T-helper 1 cell treated with Interleukin-12 subunit alpha and Interleukin-12 subunit beta and Interleukin-4 antibody, amounts not matched to agents 30 μg/mL and 1 μg/mL, for 36 hours (primary cell): Measurements from ENCODE around the gene TBC1D9B.
"Not testable (repeated sequence)": the region's sequence is repeated elsewhere in the genome, so short reads cannot be mapped to it uniquely, and the experiment has no call there.

ENCODE experiments used
- H3K27ac Mint-ChIP-seq: one replicate; pipeline ENCODE4 v1.8.0; 2021; ENCODE audit warnings: mild to moderate bottlenecking, mixed read lengths
- H3K27me3 Mint-ChIP-seq: one replicate; pipeline ENCODE4 v1.8.0; 2021; ENCODE audit warnings: low read depth, mixed read lengths
- H3K36me3 Mint-ChIP-seq: one replicate; pipeline ENCODE4 v1.8.0; 2021; ENCODE audit warnings: low read depth, mixed read lengths
- H3K4me1 Mint-ChIP-seq: one replicate; pipeline ENCODE4 v1.8.0; 2021; ENCODE audit warnings: low read depth, mixed read lengths
- H3K4me3 Mint-ChIP-seq: one replicate; pipeline ENCODE4 v1.8.0; 2021; ENCODE audit warnings: mild to moderate bottlenecking, moderate library complexity, mixed read lengths
- H3K9me3 Mint-ChIP-seq: one replicate; pipeline ENCODE4 v1.8.0; 2021; ENCODE audit warnings: mixed read lengths

TBC1D9B gene

DNA sequence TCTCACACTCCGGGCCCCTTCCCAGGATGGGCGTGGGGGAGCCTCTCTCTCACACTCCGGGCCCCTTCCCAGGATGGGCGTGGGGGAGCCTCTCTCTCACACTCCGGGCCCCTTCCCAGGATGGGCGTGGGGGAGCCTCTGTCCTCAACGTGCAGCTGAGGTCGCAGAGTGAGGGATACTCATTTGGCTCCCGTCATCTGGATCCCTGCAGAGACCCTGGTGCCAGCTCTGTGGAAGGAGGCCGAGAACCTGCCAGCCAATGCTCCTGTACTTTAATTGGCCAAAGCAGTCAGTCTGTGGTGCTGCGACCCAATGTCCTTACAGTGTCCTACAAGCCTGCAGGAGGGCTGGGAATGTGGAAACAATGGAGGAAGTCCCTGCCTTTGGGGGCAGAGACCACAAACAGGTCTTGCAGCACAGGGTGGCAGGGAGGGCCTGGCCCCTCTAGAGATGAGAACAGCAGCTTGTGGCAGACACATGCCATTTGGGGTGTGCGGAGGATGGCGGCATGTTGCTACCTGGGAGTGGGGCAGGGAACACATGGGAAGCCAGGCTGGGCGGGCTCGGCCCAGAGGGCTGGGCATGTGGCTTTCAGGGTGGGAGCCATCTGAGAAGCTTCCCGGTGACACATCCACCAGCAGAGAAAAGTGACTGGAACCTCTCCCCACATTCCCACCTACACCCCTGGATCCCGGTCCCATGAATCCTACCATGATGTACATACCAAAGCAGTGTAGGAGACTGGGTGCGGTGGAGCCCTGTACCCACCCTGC lies 35.5 kb downstream of the TBC1D9B start:
- Mint-ChIP-seq H3K4me1 (no peaks in the 10 kb centered on the region), H3K27ac (no peak overlapping the region), H3K27me3 (no peaks in the 10 kb centered on the region), H3K36me3 (peaks cover 4% of the 10 kb centered on the region), H3K4me3 (no peak overlapping the region), H3K9me3 (no peaks in the 10 kb centered on the region)

DNA sequence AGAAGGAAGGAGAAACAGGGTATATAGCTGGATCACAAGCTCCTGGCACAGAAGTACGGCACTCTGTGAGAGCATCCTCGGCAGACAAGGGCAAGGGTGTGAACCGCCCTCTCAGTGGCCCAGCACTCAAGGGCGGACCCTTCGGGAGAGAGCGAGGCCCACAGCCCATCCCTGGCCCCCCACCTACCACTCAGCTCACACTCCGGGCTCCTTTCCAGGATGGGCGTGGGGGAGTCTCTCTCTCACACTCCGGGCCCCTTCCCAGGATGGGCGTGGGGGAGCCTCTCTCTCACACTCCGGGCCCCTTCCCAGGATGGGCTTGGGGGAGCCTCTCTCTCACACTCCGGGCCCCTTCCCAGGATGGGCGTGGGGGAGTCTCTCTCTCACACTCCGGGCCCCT lies 36.2 kb downstream of the TBC1D9B start:
- H3K4me1 Mint-ChIP-seq, H3K4me3 Mint-ChIP-seq, H3K36me3 Mint-ChIP-seq, H3K9me3 Mint-ChIP-seq, H3K27me3 Mint-ChIP-seq, H3K27ac Mint-ChIP-seq: not testable (repeated sequence)

DNA sequence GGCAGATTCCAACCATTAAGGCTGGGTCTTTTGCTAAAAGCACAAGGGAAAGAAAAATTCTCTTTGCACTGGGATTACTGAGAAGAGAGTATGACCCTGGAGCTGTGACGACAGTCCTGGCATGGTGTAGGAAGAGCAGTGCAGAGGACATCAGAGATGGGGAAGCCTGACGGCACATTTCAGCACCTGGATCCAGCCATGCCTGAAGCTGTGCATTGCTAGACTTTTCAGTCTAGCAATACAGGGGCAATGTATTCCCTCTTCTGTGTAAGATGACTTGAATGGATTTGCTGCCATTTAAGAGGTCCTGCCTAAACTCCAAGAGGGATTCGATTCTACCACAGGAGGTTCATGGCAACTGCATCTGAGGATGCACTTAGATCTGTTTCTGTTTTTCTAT lies 36.7 kb downstream of the TBC1D9B start:
- Mint-ChIP-seq H3K9me3 (no peaks in the 10 kb centered on the region), H3K4me1 (no peaks in the 10 kb centered on the region), H3K36me3 (peaks cover 7% of the 10 kb centered on the region), H3K27me3 (no peaks in the 10 kb centered on the region), H3K27ac (no peak overlapping the region), H3K4me3 (no peak overlapping the region)

DNA sequence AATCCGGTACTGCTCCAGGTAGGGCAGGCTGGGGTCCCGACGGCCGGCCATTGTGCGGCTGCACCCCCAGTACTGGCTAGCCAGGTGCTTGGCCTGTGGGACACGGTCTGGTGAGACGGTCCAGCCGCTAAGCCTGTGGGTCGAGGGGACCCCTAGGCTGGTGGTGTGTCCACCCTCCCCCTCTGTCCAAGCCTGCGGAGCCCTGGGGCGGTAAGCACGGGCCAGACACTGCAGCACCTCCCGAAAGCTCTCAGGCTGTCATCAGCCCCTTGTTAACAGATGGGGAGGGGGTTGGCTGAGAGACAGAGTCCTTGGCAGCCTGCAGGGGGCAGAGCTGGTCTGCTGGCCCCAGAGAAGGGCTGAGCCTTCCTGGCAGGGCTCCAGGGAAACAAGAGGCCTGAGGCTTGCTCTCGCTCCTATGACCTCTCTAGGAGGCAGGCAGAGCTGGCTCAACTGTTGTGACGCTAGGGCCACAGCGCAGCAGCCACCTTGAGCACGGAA lies 37.2 kb downstream of the TBC1D9B start:
- Mint-ChIP-seq H3K27me3 (no peaks in the 10 kb centered on the region), H3K4me3 (no peak overlapping the region), H3K27ac (no peak overlapping the region), H3K9me3 (no peaks in the 10 kb centered on the region), H3K4me1 (no peaks in the 10 kb centered on the region), H3K36me3 (peaks cover 7% of the 10 kb centered on the region)

DNA sequence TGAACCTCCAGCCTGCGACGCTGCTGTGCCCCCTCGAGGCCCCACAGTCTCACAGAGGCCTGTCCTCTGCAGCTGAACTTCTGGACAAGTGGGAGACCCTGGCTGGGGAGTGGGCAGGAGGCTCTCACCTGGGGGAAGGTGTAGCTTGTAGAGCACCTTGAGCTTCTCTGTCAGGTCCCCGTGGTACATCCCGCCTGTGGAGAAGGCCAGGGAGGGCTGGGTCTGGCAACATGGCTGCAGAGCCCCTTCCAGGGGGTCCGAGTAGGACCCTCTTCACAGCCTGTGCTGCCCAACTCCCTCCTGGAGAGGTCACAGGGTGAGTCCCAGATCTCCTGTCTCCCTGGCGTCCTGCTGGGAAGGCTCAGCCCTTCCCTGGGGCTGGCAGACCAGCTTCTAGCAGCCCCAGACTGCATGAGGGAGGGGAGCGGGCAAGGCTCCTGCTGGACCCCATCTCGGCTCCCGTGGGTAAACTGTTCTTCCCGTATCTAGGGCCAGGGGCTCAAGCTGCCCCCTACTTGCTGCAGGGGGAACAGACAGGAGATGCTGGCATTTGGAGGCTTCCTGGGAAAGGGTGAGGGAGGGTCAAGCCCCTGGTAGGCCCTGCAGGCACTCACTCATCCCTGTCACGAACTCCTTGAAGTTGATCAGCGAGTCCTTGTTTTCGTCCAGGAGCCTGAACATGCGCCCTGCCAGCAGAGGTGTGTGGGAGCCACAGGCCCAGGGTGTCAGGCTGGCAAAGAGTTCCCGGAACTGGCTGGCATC lies 37.9 kb downstream of the TBC1D9B start:
- Mint-ChIP-seq H3K9me3 (no peaks in the 10 kb centered on the region), H3K4me3 (no peak overlapping the region), H3K4me1 (no peaks in the 10 kb centered on the region), H3K27ac (no peak overlapping the region), H3K36me3 (peaks cover 7% of the 10 kb centered on the region), H3K27me3 (no peaks in the 10 kb centered on the region)

DNA sequence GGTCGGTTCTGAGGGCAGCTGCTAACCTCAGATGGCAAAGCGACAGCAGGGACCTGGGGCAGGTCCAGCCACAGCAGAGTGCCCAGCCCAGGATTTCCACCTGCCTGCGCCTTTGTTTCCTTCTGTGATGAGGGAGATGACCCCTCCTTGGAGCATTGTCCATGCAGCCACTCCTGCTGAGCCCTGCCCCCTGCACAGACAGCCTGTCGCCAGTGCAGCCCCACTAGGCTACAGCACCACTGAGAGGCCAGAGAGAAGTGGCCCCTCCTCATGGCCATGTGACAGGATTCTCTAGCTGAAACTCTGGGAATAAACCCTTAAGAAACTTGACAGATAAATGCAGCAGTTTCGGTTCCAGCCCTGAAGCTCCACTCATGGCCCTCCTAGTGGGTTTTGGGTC lies 38.6 kb downstream of the TBC1D9B start:
- Mint-ChIP-seq H3K4me3 (no peak overlapping the region), H3K4me1 (no peaks in the 10 kb centered on the region), H3K9me3 (no peaks in the 10 kb centered on the region), H3K27ac (no peak overlapping the region), H3K27me3 (no peaks in the 10 kb centered on the region), H3K36me3 (peaks cover 7% of the 10 kb centered on the region)

DNA sequence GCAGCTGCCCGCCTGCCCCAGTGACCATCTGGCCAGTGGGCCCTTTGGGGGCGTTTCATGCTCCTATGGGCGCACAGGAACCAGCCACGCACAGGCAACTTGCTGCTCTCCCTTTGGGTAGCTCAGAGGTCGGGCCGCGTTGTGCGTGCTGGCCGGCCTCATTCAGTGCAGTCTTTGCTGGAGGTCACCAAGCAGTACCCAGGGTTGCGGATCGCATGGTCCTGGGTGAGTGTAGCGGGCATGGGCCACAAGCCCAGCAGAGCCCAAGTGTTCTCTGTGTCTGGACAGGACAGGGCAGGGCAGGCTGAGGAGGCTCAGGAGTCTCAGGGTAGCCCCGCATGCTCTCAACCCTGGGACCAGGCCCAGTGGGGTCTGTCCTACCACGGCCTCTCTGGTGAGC lies 39.2 kb downstream of the TBC1D9B start:
- H3K9me3 Mint-ChIP-seq: no peaks in the 10 kb centered on the region
- no peak overlapping the region for H3K4me3 Mint-ChIP-seq
- H3K36me3 Mint-ChIP-seq: peaks cover 11% of the 10 kb centered on the region
- no peak overlapping the region for H3K27ac Mint-ChIP-seq
- H3K4me1 Mint-ChIP-seq: no peaks in the 10 kb centered on the region
- no peaks in the 10 kb centered on the region for H3K27me3 Mint-ChIP-seq

DNA sequence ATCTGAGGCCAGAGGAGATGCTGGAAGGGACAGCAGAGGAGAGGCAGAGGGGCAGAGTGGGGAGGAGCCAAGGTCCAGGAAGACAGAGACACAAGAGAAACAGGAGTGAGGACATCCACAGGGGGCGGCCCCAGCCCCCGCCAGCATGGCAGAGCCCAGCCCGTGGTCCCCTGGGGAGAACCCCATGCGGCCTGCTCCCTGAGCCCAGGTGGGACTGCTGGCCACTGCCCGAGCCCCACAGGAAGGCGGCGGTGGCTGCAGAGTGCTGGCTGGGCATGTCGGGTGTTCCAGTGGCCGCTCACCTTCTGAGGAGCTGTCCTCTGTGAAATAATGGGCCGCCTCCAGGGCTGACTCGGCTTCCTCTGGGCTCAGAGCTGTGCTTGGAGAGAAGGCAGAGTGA lies 40.2 kb downstream of the TBC1D9B start:
- H3K36me3 Mint-ChIP-seq: peaks cover 19% of the 10 kb centered on the region
- no peak overlapping the region for H3K27ac Mint-ChIP-seq
- no peak overlapping the region for H3K4me3 Mint-ChIP-seq
- no peaks in the 10 kb centered on the region for H3K4me1 Mint-ChIP-seq
- no peaks in the 10 kb centered on the region for H3K27me3 Mint-ChIP-seq
- no peaks in the 10 kb centered on the region for H3K9me3 Mint-ChIP-seq

DNA sequence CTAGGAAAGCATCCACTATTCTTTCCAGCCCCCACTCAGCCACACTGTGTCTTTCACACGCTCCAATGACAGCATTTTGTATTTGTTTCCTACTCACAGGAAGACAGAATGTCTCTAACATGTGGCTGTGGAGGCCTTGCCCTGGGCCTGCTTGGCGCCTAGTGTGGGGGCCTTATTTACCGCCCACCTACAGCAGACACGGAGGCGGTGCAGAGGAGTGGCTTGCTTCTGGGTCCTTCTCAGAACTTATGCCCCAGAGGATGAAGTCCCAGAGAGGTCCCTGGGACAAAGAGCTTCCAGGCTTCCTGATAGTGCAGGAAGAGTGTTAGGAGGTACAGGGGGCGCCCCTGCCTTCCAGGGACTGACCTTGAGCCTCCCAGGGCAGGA lies 40.6 kb downstream of the TBC1D9B start:
- no peak overlapping the region for H3K27ac Mint-ChIP-seq
- H3K4me1 Mint-ChIP-seq: no peaks in the 10 kb centered on the region
- H3K4me3 Mint-ChIP-seq: no peak overlapping the region
- H3K27me3 Mint-ChIP-seq: no peaks in the 10 kb centered on the region
- peaks cover 20% of the 10 kb centered on the region for H3K36me3 Mint-ChIP-seq
- no peaks in the 10 kb centered on the region for H3K9me3 Mint-ChIP-seq

DNA sequence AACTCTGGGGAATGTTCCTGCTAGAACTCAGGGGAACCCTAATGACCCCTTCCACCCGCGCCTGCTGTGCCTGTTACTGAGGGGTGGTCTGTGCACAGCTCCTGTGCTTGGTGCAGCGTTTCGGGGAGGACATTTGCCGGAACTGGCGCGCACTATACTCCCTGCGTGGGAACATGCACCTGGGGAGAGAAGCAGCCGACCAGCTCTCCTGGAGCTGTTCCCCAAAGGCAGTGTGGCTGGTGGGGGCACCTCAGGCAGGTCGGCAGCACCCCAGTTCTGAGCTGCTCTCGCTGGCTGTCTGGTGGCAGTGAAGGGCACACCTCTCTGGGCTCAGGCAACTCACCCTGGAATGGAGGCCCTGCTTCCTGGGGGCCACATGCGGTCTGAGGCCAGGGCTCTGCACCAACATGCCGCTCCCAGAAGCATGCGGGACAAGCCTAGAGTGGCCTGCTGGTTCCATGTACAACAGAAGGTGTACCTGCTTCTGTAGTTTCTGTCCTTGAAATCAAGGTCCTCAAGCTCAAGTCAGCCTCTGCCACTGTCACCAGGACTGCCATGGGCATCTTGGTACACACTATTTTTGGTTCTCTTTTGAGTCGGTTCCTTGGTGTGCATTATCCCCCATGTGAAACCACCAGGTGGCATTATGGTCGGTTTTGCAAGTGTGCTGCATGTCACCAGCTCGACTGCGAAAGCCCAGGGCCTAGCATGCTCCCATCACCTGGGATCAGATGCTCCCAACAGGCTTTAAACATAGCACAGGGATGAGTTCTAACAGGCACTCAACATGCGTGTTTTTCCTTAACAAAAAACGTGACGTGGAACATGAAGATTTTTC lies 41.2 kb downstream of the TBC1D9B start:
- Mint-ChIP-seq H3K9me3 (no peaks in the 10 kb centered on the region), H3K4me3 (no peak overlapping the region), H3K4me1 (no peaks in the 10 kb centered on the region), H3K27me3 (no peaks in the 10 kb centered on the region), H3K27ac (no peak overlapping the region), H3K36me3 (peaks cover 20% of the 10 kb centered on the region)

DNA sequence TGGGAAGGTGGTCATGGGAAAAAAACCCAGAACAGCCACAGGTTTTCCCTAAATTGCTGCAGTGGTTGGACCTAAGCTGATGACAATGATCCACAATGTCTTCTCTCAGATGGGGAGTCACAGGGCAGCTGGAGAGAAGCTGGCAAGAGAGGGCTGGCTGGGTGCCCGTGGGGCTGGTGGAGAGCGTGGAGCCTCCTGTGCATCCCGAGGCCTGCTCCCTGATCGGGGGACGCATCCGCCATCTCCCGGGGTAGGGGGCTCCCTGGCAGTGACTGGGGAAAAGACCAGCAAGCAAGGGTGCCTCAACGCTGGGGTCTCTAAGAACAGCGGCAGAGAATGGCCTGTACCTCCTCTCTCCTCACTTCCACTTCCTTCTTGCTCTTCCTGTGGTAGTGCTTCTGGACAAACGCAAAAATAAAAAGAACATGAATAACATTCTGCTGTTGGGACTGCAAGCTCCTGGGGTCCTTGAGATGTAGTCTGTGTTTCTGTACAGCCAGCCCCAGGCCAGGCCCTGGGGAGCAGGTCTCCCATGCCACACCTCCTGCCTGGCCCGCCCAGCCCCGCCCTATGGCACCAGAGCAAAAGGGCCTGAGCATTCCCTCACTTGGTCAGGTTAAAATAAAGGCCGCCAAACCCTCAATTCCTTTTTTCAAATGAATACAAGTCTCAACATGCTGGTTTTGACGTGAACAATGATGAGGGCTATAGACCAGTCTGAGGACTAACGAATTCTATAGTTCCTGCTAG lies 42.0 kb downstream of the TBC1D9B start:
- Mint-ChIP-seq H3K27ac (no peak overlapping the region), H3K4me3 (no peak overlapping the region), H3K36me3 (peaks cover 20% of the 10 kb centered on the region), H3K27me3 (no peaks in the 10 kb centered on the region), H3K4me1 (no peaks in the 10 kb centered on the region), H3K9me3 (no peaks in the 10 kb centered on the region)

DNA sequence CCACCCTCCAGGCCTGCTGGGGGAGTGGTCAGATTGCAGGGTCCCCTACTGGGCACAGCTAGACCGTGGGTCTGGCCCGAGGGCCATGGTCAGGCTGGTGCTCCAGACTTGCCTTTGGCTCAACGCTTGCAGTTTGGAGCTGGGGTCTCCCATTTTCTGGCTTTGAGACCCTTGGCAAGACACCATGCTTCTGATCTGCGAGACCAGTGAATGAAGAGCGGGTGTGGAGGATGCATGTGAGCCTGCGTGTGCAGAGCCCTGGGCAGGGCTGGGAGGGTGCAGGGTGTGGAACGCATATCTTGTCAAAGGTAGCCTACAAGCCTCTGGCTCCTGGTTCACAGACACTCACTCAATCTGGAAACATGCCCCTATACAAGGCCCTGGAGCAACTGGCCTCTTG lies 43.0 kb downstream of the TBC1D9B start:
- no peaks in the 10 kb centered on the region for H3K9me3 Mint-ChIP-seq
- no peak overlapping the region for H3K27ac Mint-ChIP-seq
- peaks cover 22% of the 10 kb centered on the region for H3K36me3 Mint-ChIP-seq

DNA sequence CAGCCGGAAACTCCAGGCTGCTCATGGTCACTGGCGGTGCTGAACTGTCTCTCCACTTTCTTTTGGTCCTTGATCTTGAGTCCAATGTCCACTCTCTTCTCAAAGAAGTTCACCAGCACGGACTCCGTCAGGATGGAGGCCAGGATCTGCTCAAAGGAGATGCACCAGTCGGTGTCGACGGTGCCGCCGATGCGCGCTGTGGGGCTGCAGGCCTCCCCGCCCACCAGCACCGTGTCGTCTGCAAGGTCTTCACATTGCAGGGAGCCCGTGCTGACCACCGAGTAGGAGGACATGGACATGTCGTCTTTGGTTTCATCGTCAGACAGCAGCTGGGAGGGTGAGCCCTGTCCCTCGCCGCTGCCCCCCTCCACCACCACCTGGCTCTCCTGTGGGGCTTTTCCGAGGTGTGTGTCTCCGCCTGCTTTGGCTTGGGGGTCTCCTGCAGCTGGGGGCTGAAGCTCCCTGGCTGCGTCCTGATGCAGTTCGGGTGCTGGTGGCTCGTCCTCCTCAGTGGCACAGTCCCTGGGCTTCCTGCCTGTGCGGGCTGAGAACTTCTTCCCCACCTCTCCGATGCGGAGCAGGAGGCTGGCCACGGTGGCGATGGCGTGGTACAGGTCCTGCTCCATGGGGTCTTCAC lies 44.1 kb downstream of the TBC1D9B start:
- Mint-ChIP-seq H3K27ac (no peak overlapping the region), H3K27me3 (no peaks in the 10 kb centered on the region), H3K36me3 (peaks cover 22% of the 10 kb centered on the region), H3K4me1 (no peaks in the 10 kb centered on the region), H3K9me3 (no peaks in the 10 kb centered on the region), H3K4me3 (no peak overlapping the region)

More for the DNA sequence above, 43.0 kb downstream of the TBC1D9B start:
- no peak overlapping the region for H3K4me3 Mint-ChIP-seq
- H3K4me1 Mint-ChIP-seq: no peaks in the 10 kb centered on the region
- H3K27me3 Mint-ChIP-seq: no peaks in the 10 kb centered on the region

DNA sequence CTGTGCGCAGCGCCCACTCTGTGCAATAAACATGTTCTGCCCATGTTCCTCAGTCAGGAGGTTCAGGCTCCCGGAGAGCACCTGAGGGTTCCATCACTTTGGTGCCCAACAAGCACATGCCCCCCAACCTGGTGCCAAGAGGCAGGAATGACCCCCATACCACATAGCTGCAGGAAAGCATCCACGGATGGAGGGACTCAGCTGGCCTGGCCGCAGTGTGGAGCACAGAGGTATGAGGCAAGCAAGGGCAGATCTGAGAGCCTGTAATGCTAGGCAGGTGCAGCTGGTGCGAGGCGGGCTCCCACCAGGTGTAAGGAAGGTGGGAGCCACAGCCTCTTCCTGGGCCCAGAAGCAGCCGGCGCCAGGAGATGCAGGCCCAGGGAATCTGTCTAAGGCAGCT lies 44.8 kb downstream of the TBC1D9B start:
- H3K36me3 Mint-ChIP-seq: peaks cover 22% of the 10 kb centered on the region
- no peak overlapping the region for H3K4me3 Mint-ChIP-seq
- no peak overlapping the region for H3K27ac Mint-ChIP-seq
- no peaks in the 10 kb centered on the region for H3K27me3 Mint-ChIP-seq
- peaks cover 2% of the 10 kb centered on the region for H3K4me1 Mint-ChIP-seq
- no peaks in the 10 kb centered on the region for H3K9me3 Mint-ChIP-seq
